H1 (cell line): ENCODE data around the gene FJX1. TPM values are rescaled to one million over a fixed set of nuclear protein-coding genes. Genes with fewer than 3 reads are reported as not detected.

Source experiments
- CTCF ChIA-PET: fragments of 300-600 bp; sonication (Branson Sonifier 250); formaldehyde crosslinking; loops from one replicate; lab custom pipeline; 2021; ENCODE audit not compliant: partially characterized antibody; lab: Charles Lee
- POLR2A ChIA-PET: fragments of 300-600 bp; sonication (Branson Sonifier 250); formaldehyde crosslinking; loops from one replicate; lab custom pipeline; 2021; ENCODE audit warnings: inconsistent platforms; ENCODE audit not compliant: partially characterized antibody; lab: Charles Lee
- DNase-seq, 2 experiments: peaks; one replicate each; pipeline versions ENCODE4 v3.0.0 to v3.0.0-alpha.2; 2010 to 2022; ENCODE audit warnings: low spot score in 2 of 2, low read depth in 1 of 2, mixed read lengths in 1 of 2
- FAIRE-seq: peaks from 2 replicates; lab custom pipeline; 2011; peaks lifted over from hg19 to GRCh38; lab: Jason Lieb, UNC
- H2AFZ ChIP-seq: 2 replicates; pipeline ENCODE4 v1.8.1; 2012; ENCODE audit warnings: low read length, inconsistent platforms
- H2AK5ac ChIP-seq: 2 replicates; pipeline ENCODE4 v1.6.1; 2013; ENCODE audit warnings: low read depth, low read length
- H2BK120ac ChIP-seq: replicated peaks from 2 replicates; pipeline ENCODE3; 2013; ENCODE audit warnings: low read depth, low read length, inconsistent platforms
- H2BK12ac ChIP-seq: 2 replicates; pipeline ENCODE4 v1.6.1; 2013; ENCODE audit warnings: low read depth, low read length
- H2BK15ac ChIP-seq: 2 replicates; pipeline ENCODE4 v1.6.1; 2013; ENCODE audit warnings: low read length
- H2BK20ac ChIP-seq: 2 replicates; pipeline ENCODE4 v1.6.1; 2013; ENCODE audit warnings: low read length
- H2BK5ac ChIP-seq: 2 replicates; pipeline ENCODE4 v1.6.1; 2013; ENCODE audit warnings: low read depth, low read length
- H3K14ac ChIP-seq: 2 replicates; pipeline ENCODE4 v1.6.1; 2013; ENCODE audit warnings: inconsistent platforms; ENCODE audit not compliant: insufficient read length
- H3K18ac ChIP-seq: 2 replicates; pipeline ENCODE4 v1.6.1; 2013; ENCODE audit warnings: low read length; ENCODE audit errors: extremely low read depth
- H3K23ac ChIP-seq: 2 replicates; pipeline ENCODE4 v1.6.1; 2013; ENCODE audit warnings: inconsistent platforms; ENCODE audit not compliant: insufficient read length
- H3K23me2 ChIP-seq: 2 replicates; pipeline ENCODE4 v1.6.1; 2013; ENCODE audit warnings: low read depth, low read length
- H3K27ac ChIP-seq: 2 replicates; pipeline ENCODE4 v1.6.1; 2011; ENCODE audit warnings: low read depth, low read length, inconsistent platforms
- H3K27me3 ChIP-seq, 4 experiments: replicated peaks in 1 of 4; 1 replicate in 1 of 4; 2 replicates in 3 of 4; pipeline versions ENCODE4 v1.6.1 to v1.8.1; 2011 to 2013; ENCODE audit warnings: low read length in 3 of 4, mild to moderate bottlenecking in 3 of 4, inconsistent platforms in 2 of 4, mixed read lengths in 2 of 4, moderate library complexity in 1 of 4; ENCODE audit not compliant: control insufficient read depth in 3 of 4, insufficient read depth in 3 of 4; ENCODE audit errors: extremely low read depth in 1 of 4
- H3K36me3 ChIP-seq, 4 experiments: 2 replicates each; pipeline versions ENCODE4 v1.6.1 to v1.8.1; 2011 to 2013; ENCODE audit warnings: mild to moderate bottlenecking in 4 of 4, low read length in 3 of 4, moderate library complexity in 2 of 4, control low read depth in 1 of 4, inconsistent platforms in 1 of 4; ENCODE audit not compliant: insufficient read depth in 4 of 4, control insufficient read depth in 2 of 4
- H3K4ac ChIP-seq: replicated peaks from 2 replicates; pipeline ENCODE3; 2013; ENCODE audit warnings: low read length, low read depth, mixed read lengths, inconsistent platforms; ENCODE audit not compliant: insufficient read length
- H3K4me1 ChIP-seq, 4 experiments: replicated peaks in 1 of 4; 1 replicate in 1 of 4; 2 replicates in 3 of 4; pipeline versions ENCODE4 v1.6.1 to v1.8.1; 2011 to 2013; ENCODE audit warnings: low read length in 3 of 4, inconsistent platforms in 2 of 4, mixed read lengths in 1 of 4; ENCODE audit not compliant: insufficient read depth in 4 of 4, control insufficient read depth in 3 of 4
- H3K4me2 ChIP-seq, 2 experiments: 2 replicates each; pipeline versions ENCODE4 v1.6.1 to v1.8.1; 2011 to 2013; ENCODE audit warnings: low read depth in 2 of 2, low read length in 2 of 2, control low read depth in 1 of 2, inconsistent platforms in 1 of 2, mild to moderate bottlenecking in 1 of 2; ENCODE audit not compliant: insufficient read depth in 1 of 2
- H3K4me3 ChIP-seq, 4 experiments: fragments of 200-600, 300-600 bp in 1 of 4; sonication (generic), shearing (Covaris generic), sonication (Bioruptor Twin) in 1 of 4; 2 replicates each; pipeline versions ENCODE4 v1.5.1 to v1.8.1; 2011 to 2016; ENCODE audit warnings: low read length in 4 of 4, low read depth in 3 of 4, control low read depth in 2 of 4, inconsistent platforms in 2 of 4, mild to moderate bottlenecking in 2 of 4, mixed read lengths in 1 of 4, moderate library complexity in 1 of 4; ENCODE audit not compliant: insufficient read depth in 2 of 4; ENCODE audit errors: extremely low read depth in 1 of 4
- H3K56ac ChIP-seq: replicated peaks from 2 replicates; pipeline ENCODE3; 2013; ENCODE audit warnings: low read depth, mild to moderate bottlenecking, mixed read lengths, low read length, inconsistent platforms; ENCODE audit not compliant: insufficient read length
- H3K79me1 ChIP-seq: 2 replicates; pipeline ENCODE4 v1.6.1; 2013; ENCODE audit warnings: low read depth, low read length, control low read depth
- H3K79me2 ChIP-seq, 2 experiments: 2 replicates each; pipeline versions ENCODE4 v1.6.1 to v1.8.1; 2012 to 2013; ENCODE audit warnings: low read length in 2 of 2, mild to moderate bottlenecking in 2 of 2, inconsistent platforms in 1 of 2; ENCODE audit not compliant: insufficient read depth in 2 of 2, control insufficient read depth in 1 of 2
- H3K9ac ChIP-seq, 4 experiments: replicated peaks in 1 of 4; 1 replicate in 1 of 4; 2 replicates in 3 of 4; pipeline versions ENCODE4 v1.6.1 to v1.8.1; 2011 to 2013; ENCODE audit warnings: low read depth in 3 of 4, low read length in 3 of 4, control low read depth in 2 of 4, mild to moderate bottlenecking in 2 of 4, moderate library complexity in 2 of 4, inconsistent platforms in 1 of 4; ENCODE audit errors: extremely low read depth in 1 of 4
- H3K9me3 ChIP-seq, 2 experiments: 2 replicates each; pipeline versions ENCODE4 v1.6.1 to v1.8.1; 2012 to 2013; ENCODE audit warnings: mild to moderate bottlenecking in 2 of 2, moderate library complexity in 2 of 2, control low read depth in 1 of 2, inconsistent platforms in 1 of 2, low read depth in 1 of 2, low read length in 1 of 2, mixed read lengths in 1 of 2; ENCODE audit not compliant: insufficient read depth in 2 of 2
- H4K20me1 ChIP-seq, 2 experiments: replicated peaks in 1 of 2; 2 replicates each; pipeline versions ENCODE3 to v1.8.1; 2011 to 2013; ENCODE audit warnings: inconsistent platforms in 2 of 2, low read length in 2 of 2, mild to moderate bottlenecking in 1 of 2; ENCODE audit not compliant: insufficient read depth in 2 of 2, control insufficient read depth in 1 of 2
- H4K5ac ChIP-seq: 2 replicates; pipeline ENCODE4 v1.6.1; 2013; ENCODE audit warnings: low read length, low read depth, mixed read lengths, inconsistent platforms; ENCODE audit not compliant: insufficient read length
- H4K8ac ChIP-seq: 2 replicates; pipeline ENCODE4 v1.8.0; 2013; ENCODE audit warnings: mild to moderate bottlenecking, moderate library complexity, low read length, inconsistent platforms; ENCODE audit not compliant: insufficient read depth; ENCODE audit errors: extremely low read depth
- H4K91ac ChIP-seq: replicated peaks from 2 replicates; pipeline ENCODE3; 2013; ENCODE audit warnings: low read length, mixed read lengths, inconsistent platforms; ENCODE audit not compliant: insufficient read length
- SIN3A ChIP-seq, 2 experiments: IDR thresholded peaks in 1 of 2; conservative IDR thresholded peaks in 1 of 2; 2 replicates each; pipeline ENCODE4 v1.6.1; 2011 to 2012; ENCODE audit warnings: low read length in 2 of 2, improper control_type of control experiment in 1 of 2, low read depth in 1 of 2, mild to moderate bottlenecking in 1 of 2
- polyA plus RNA-seq, 7 experiments: library from polyadenylated mRNA; depleted of rRNA in 3 of 7; stranded (reverse) in 5 of 7; unstranded in 2 of 7; fragments of >200 nt in 5 of 7; fragments of 200-250 nt in 2 of 7; gene quantifications; 1 replicate in 5 of 7; 2 replicates in 1 of 7; 4 replicates in 1 of 7; pipeline versions ENCODE4 v1.2.1 to v1.2.3, GENCODE V29; 2011 to 2013; ENCODE audit warnings: missing spikeins in 2 of 7, mixed read lengths in 2 of 7
- total RNA-seq: library from RNA; stranded (reverse); fragmentation: NEBNext Ultra II Directional; extraction: Animal tissue kit (Norgen Biotek cat#: 25700); gene quantifications from 2 replicates; pipeline ENCODE4 v1.2.1, GENCODE V29; 2021

Gene FJX1
- total and polyA plus RNA-seq, 2 of the 8 experiments (the other 6 are each of a cell fraction or from before 2014, with no cell fraction given): 6.3 to 13.3 TPM

DNA sequence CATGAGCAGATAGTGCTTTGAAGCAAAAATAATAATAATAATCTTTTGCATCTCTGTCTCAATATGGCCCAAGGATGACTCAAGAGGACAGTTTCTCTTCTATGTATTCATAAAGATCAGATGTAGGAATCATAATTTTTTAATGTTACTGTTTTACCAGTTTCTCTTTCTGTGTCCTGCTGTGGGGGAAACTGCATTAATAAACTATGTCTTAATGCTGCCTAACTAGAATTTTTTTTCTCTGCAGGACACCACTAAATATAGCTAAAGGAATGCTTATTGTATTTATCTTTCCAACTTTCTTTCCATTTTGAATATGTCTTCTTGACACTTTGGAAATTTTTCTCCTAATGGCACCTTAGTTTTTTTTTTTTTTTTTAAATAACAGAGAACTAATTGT, 6.5 kb downstream of the FJX1 start:
- Histone ChIP-seq H3K4me3 (no peak overlapping the region), H3K4me1 (peaks cover 0 to 4% (median 2%) of the 10 kb centered on the region in 4 experiments; a peak in 3 of 7 replicates), H2AFZ (no peak overlapping the region), H4K20me1 (no peaks in the 10 kb centered on the region), H3K23ac (no peak overlapping the region), H3K14ac (no peak overlapping the region), H3K36me3 (no peaks in the 10 kb centered on the region), H3K79me1 (no peaks in the 10 kb centered on the region), H3K23me2 (peaks cover 2% of the 10 kb centered on the region; the same call in 1 of the 2 replicates), H3K4ac (no peak overlapping the region), H3K9ac (no peak overlapping the region), H2BK120ac (no peak overlapping the region), H2BK12ac (no peak overlapping the region), H3K18ac (no peak overlapping the region), H3K9me3 (no peaks in the 10 kb centered on the region), H3K56ac (no peak overlapping the region), H4K5ac (no peak overlapping the region), H2BK5ac (no peak overlapping the region), H3K27ac (no peak overlapping the region), H4K8ac (no peak overlapping the region), H3K4me2 (no peak overlapping the region), H4K91ac (no peak overlapping the region), H3K79me2 (no peaks in the 10 kb centered on the region), H2AK5ac (no peak overlapping the region), H3K27me3 (peaks cover under 1 to 7% (median 5%) of the 10 kb centered on the region in 4 experiments; a peak in 6 of 7 replicates), H2BK20ac (no peak overlapping the region), H2BK15ac (no peak overlapping the region)
- POLR2A ChIA-PET: no interaction called here
- CTCF ChIA-PET: interaction anchor here (0.6 kb wide), 1 partner anchor 1066 kb away, joined by 5 read pairs; no protein-coding TSS in a partner anchor
- FAIRE-seq (no peak), DNase-seq (no peak)
- no peak for TF ChIP-seq SIN3A (conservative IDR thresholded peaks at IDR 0.05 in 1 of 2, IDR thresholded peaks at IDR 0.05 in 1 of 2; ENCODE audit: low read depth in 1 of 2, low read length in 2 of 2)
